Caco-2 (cell line): ENCODE measurements around the gene KLHL18. TPM values are rescaled to one million over a fixed set of nuclear protein-coding genes. Genes with fewer than 3 reads are reported as not detected.

Source experiments
- BruUV-seq: library from RNA; stranded (reverse); fragments of 400-500 nt; replicated peaks from 2 replicates; lab custom pipeline; 2021; lab: Mats Ljungman, UMichigan
- CTCF ChIA-PET: fragments of 300-600 bp; sonication (Branson Sonifier 250); formaldehyde crosslinking; loops from one replicate; lab custom pipeline; 2022; ENCODE audit warnings: antibody characterized with exemption; lab: Charles Lee
- POLR2A ChIA-PET: fragments of 300-600 bp; sonication (Branson Sonifier 250); formaldehyde crosslinking; loops from one replicate; lab custom pipeline; 2022; ENCODE audit warnings: antibody characterized with exemption; lab: Charles Lee
- DNase-seq, 2 experiments: peaks; one replicate each; pipeline versions ENCODE4 v3.0.0 to v3.0.0-alpha.2; 2020 to 2022
- H3K27me3 ChIP-seq: replicated peaks from 2 replicates; pipeline ENCODE4 v1.6.0; 2011; ENCODE audit warnings: low read length; ENCODE audit not compliant: control insufficient read depth, insufficient read depth
- H3K36me3 ChIP-seq: 2 replicates; pipeline ENCODE4 v1.5.1; 2011; ENCODE audit warnings: low read length; ENCODE audit not compliant: control insufficient read depth, insufficient read depth
- H3K4me1 ChIP-seq: fragments of 250-450 bp; sonication (Bioruptor Pico); 2 replicates; pipeline ENCODE4 v1.5.1; 2020; ENCODE audit warnings: mild to moderate bottlenecking
- H3K4me3 ChIP-seq: 2 replicates; pipeline ENCODE4 v1.5.1; 2011; ENCODE audit warnings: low read depth, mild to moderate bottlenecking, control low read depth, low read length
- H3K9me3 ChIP-seq: fragments of 250-450 bp; sonication (Bioruptor Pico); 2 replicates; pipeline ENCODE4 v1.5.1; 2020; ENCODE audit warnings: mild to moderate bottlenecking, moderate library complexity
- H3K27ac Mint-ChIP-seq: one replicate; pipeline ENCODE4 v1.8.0; 2022; ENCODE audit warnings: mixed read lengths; ENCODE audit not compliant: unreplicated experiment
- H3K27me3 Mint-ChIP-seq: one replicate; pipeline ENCODE4 v1.8.0; 2022; ENCODE audit warnings: mixed read lengths; ENCODE audit not compliant: insufficient read depth, unreplicated experiment
- H3K36me3 Mint-ChIP-seq: one replicate; pipeline ENCODE4 v1.8.0; 2022; ENCODE audit warnings: mild to moderate bottlenecking, mixed read lengths; ENCODE audit not compliant: insufficient read depth, unreplicated experiment
- H3K4me1 Mint-ChIP-seq: one replicate; pipeline ENCODE4 v1.8.0; 2022; ENCODE audit warnings: low read depth, mixed read lengths; ENCODE audit not compliant: unreplicated experiment
- H3K4me3 Mint-ChIP-seq: one replicate; pipeline ENCODE4 v1.8.0; 2022; ENCODE audit warnings: mild to moderate bottlenecking, moderate library complexity, mixed read lengths; ENCODE audit not compliant: unreplicated experiment
- H3K9me3 Mint-ChIP-seq: one replicate; pipeline ENCODE4 v1.8.0; 2022; ENCODE audit warnings: mixed read lengths; ENCODE audit not compliant: unreplicated experiment
- intact Hi-C: fragments of 100-400 bp; cut with micrococcal nuclease; formaldehyde crosslinking; loops from one replicate; pipeline ENCODE4 v1.10.0; 2022; ENCODE audit not compliant: unreplicated experiment
- total RNA-seq: library from RNA; stranded (reverse); gene quantifications from 2 replicates; pipeline ENCODE4 v1.2.3, GENCODE V29; 2022
- TF ChIP-seq, protein P1 (sequence below), 2 experiments: fragments of 200-600 bp in 1 of 2; IDR thresholded peaks; 1 replicate in 1 of 2; 2 replicates in 1 of 2; pipeline versions ENCODE4 v1.5.1 to v1.8.0; 2011 to 2022; ENCODE audit warnings: antibody characterized with exemption in 1 of 2, control low read depth in 1 of 2, inconsistent platforms in 1 of 2, low read depth in 1 of 2, low read length in 1 of 2, mild to moderate bottlenecking in 1 of 2, moderate library complexity in 1 of 2; ENCODE audit not compliant: insufficient read depth in 1 of 2, severe bottlenecking in 1 of 2, unreplicated experiment in 1 of 2

Gene KLHL18
- total RNA-seq, 1 experiment from 2014 or later, result 29.5 TPM

DNA sequence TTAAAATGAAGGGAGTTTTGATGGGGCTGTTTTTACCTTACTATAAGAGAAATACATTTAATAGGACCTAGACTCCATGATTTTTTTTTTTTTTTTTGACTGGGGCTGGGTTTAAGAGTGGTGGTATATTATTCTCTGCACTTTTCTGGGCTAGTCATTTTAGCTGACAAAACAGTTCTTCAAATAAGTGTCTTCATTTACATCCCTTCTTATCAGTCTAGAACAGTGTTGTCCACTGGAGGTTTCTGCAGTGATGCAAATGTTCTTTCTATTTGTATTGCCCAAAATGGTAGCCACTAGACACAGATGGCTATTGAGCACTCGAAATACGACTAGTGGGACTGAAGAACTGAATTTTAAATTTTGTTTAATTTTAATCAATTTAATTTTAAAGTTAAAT, 37.2 kb downstream of the KLHL18 start:
- Mint-ChIP-seq H3K27me3 (no peaks in the 10 kb centered on the region), H3K4me3 (no peak overlapping the region), H3K27ac (no peak overlapping the region), H3K9me3 (no peaks in the 10 kb centered on the region), H3K36me3 (peaks cover 16% of the 10 kb centered on the region), H3K4me1 (peaks cover 11% of the 10 kb centered on the region)
- TF ChIP-seq, protein P1, sequence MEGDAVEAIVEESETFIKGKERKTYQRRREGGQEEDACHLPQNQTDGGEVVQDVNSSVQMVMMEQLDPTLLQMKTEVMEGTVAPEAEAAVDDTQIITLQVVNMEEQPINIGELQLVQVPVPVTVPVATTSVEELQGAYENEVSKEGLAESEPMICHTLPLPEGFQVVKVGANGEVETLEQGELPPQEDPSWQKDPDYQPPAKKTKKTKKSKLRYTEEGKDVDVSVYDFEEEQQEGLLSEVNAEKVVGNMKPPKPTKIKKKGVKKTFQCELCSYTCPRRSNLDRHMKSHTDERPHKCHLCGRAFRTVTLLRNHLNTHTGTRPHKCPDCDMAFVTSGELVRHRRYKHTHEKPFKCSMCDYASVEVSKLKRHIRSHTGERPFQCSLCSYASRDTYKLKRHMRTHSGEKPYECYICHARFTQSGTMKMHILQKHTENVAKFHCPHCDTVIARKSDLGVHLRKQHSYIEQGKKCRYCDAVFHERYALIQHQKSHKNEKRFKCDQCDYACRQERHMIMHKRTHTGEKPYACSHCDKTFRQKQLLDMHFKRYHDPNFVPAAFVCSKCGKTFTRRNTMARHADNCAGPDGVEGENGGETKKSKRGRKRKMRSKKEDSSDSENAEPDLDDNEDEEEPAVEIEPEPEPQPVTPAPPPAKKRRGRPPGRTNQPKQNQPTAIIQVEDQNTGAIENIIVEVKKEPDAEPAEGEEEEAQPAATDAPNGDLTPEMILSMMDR (IDR thresholded peaks at IDR 0.05; ENCODE audit: insufficient read depth in 1 of 2, low read depth in 1 of 2, low read length in 1 of 2, severe bottlenecking in 1 of 2, unreplicated experiment in 1 of 2), result no peak
- no peak for DNase-seq
- Histone ChIP-seq H3K27me3 (no peaks in the 10 kb centered on the region), H3K9me3 (no peaks in the 10 kb centered on the region), H3K4me3 (no peak overlapping the region), H3K36me3 (peaks cover 3% of the 10 kb centered on the region), H3K4me1 (peaks cover 9% of the 10 kb centered on the region)
- BruUV-seq, result no TSS peak
- ChIA-PET CTCF (no interaction called here), POLR2A (no interaction called here)
- intact Hi-C loops, result no loop called here

DNA sequence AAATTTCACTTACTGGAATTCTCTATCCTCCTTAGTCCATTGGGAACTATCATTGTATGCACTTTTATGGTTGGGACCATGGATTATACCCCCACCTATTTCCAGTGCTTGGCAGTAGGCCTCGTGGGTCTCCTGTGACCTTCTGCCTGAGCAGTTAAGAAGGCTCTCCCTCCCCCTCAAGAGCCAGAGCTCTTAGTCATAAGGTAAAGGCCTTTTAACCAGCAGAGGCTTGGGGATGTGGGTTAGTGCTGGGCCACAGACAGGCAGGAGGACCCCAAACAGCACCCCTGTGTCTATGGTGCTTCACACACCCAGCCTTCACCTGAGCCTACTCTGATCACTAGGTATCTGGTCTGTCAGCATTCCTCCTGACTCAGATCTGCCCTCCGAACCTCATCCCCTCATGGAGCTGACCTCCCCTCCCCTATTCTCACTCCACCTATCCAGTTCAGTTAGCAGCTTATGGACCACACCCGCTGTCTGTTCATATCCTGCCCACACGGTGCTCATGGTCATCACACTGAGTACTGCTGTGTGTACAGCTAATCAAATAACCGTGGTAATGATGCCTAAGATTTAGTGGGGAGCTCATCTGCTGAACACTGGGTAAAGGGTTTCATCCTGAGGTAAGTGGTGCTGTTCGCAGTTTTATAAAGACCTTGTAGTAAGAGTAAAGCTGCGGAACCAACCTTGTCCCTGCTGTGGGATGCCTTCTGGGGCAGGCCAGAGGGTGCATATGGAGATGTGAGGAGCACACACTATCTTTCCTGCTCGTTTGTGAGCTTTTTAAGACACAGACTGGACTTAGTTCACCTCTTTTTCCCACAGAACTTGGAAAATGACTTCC, 40.9 kb downstream of the KLHL18 start:
- BruUV-seq, result no TSS peak
- Histone ChIP-seq H3K4me1 (peaks cover 9% of the 10 kb centered on the region), H3K4me3 (no peak overlapping the region), H3K36me3 (peaks cover 3% of the 10 kb centered on the region), H3K9me3 (no peaks in the 10 kb centered on the region), H3K27me3 (no peaks in the 10 kb centered on the region)
- H3K4me1 Mint-ChIP-seq, result peaks cover 11% of the 10 kb centered on the region
- TF ChIP-seq, protein P1 (IDR thresholded peaks at IDR 0.05; ENCODE audit: insufficient read depth in 1 of 2, low read depth in 1 of 2, low read length in 1 of 2, severe bottlenecking in 1 of 2, unreplicated experiment in 1 of 2), result no peak
- intact Hi-C loops, result loop anchor here (1.0 kb wide), 4 partner anchors 42 to 159 kb away; partner anchors contain the start of gene SETD2
- peak; percentile 44 to 70 for DNase-seq
- H3K4me3 Mint-ChIP-seq, result no peak overlapping the region
- ChIA-PET CTCF (interaction anchor here (0.6 to 2.5 kb wide), 10 partner anchors 13 to 388 kb away, joined by 3 to 11 read pairs (median 4); partner anchors contain the start of gene SETD2), POLR2A (no interaction called here)
- H3K27me3 Mint-ChIP-seq, result no peaks in the 10 kb centered on the region
- H3K9me3 Mint-ChIP-seq, result no peaks in the 10 kb centered on the region
- peaks cover 27% of the 10 kb centered on the region for H3K36me3 Mint-ChIP-seq
- H3K27ac Mint-ChIP-seq, result peak overlapping the region; percentile 75

DNA sequence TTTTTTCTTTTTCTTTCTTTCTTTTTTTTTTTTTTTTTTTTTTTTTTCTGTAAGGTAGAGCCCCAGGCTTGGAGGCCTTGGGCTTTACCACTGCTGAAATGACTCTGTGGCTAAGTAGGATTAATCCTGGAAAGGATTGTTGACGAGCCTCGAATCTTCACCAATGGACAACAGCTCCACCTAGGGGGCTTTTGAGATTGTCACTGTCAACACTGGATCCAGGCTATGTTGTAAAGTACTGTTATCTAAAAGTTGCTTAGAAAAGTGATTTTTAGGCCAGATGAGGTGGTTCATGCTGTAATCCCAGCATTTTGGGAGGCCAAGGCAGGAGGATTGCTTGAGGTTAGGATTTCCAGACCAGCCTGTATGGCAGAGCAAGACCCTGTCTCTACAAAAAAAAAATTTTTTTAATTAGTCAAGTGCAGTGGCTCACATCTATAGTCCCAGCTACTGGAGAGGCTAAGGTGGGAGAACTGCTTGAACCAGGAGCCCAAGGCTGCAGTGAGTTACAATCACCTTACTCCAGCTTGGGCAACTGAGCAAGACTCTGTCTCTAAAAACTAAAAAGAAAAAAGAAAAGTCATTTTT, 41.6 kb downstream of the KLHL18 start:
- Mint-ChIP-seq H3K27ac (no peak overlapping the region), H3K4me1 (peaks cover 11% of the 10 kb centered on the region), H3K9me3 (no peaks in the 10 kb centered on the region), H3K36me3 (peaks cover 29% of the 10 kb centered on the region), H3K27me3 (no peaks in the 10 kb centered on the region), H3K4me3 (no peak overlapping the region)
- Histone ChIP-seq H3K9me3 (no peaks in the 10 kb centered on the region), H3K4me1 (peaks cover 9% of the 10 kb centered on the region), H3K4me3 (no peak overlapping the region), H3K36me3 (peaks cover 3% of the 10 kb centered on the region), H3K27me3 (no peaks in the 10 kb centered on the region)
- POLR2A ChIA-PET, result no interaction called here
- CTCF ChIA-PET, result interaction anchor here (0.6 to 2.5 kb wide), 7 partner anchors 18 to 252 kb away, joined by 3 to 11 read pairs (median 4); partner anchors contain the start of gene SETD2
- TF ChIP-seq, protein P1 (IDR thresholded peaks at IDR 0.05; ENCODE audit: insufficient read depth in 1 of 2, low read depth in 1 of 2, low read length in 1 of 2, severe bottlenecking in 1 of 2, unreplicated experiment in 1 of 2), result peak; percentile 65 to 74
- intact Hi-C loops, result loop anchor here (1.0 kb wide), 4 partner anchors 43 to 160 kb away; partner anchors contain the start of gene SETD2
- peak; percentile 72 to 80 for DNase-seq
- no TSS peak for BruUV-seq
